Right lobe of liver (tissue), 4 donors: Measurements from ENCODE around the gene GGT6.

Source experiments
- CTCF ChIP-seq, 4 donors: fragments of 200-600 bp in 3 of 4; fragments of 450-650 bp in 1 of 4; IDR thresholded peaks; one replicate each; pipeline versions ENCODE4 v1.5.1 to v1.8.0; 2016 to 2022; ENCODE audit warnings: antibody characterized with exemption in 4 of 4, mild to moderate bottlenecking in 2 of 4
- POLR2A ChIP-seq: fragments of 450-650 bp; IDR thresholded peaks from one replicate; pipeline ENCODE4 v1.6.1; 2017; ENCODE audit warnings: antibody characterized with exemption, mild to moderate bottlenecking
- donor health status: DM: no; HTN: no; CAD: no.
- donor health status: DM: no; HTN: no; CAD: no.
- donor health status: DM: no; HTN: yes; CAD: no.

GRCh38 chr17:4543557-4544026, 16.8 kb downstream of the GGT6 start:
- TF ChIP-seq CTCF (IDR thresholded peaks at IDR 0.05): no peak
- no peak for TF ChIP-seq POLR2A
